Spleen (tissue), 7 donors: ENCODE measurements around the gene PXDN.

Experiments
- POLR2A ChIP-seq, 3 donors: fragments of 450-650 bp; IDR thresholded peaks; one replicate each; pipeline ENCODE4 v1.5.1; 2017; ENCODE audit warnings: antibody characterized with exemption in 3 of 3, mild to moderate bottlenecking in 1 of 3
- POLR2AphosphoS5 ChIP-seq, 3 donors: sonication (generic); formaldehyde crosslinking; IDR thresholded peaks; one replicate each; pipeline ENCODE4 v1.5.1; 2017; ENCODE audit warnings: antibody characterized with exemption in 3 of 3
- TF ChIP-seq, protein P1 (sequence below), 11 experiments: fragments of 200-600 bp in 7 of 11; fragments of 450-650 bp in 4 of 11; sonication (generic) in 4 of 11; IDR thresholded peaks in 8 of 11; conservative IDR thresholded peaks in 3 of 11; 1 replicate in 7 of 11; 2 replicates in 4 of 11; pipeline versions ENCODE4 v1.4.0 to v1.8.0; 2016 to 2021; ENCODE audit warnings: antibody characterized with exemption in 11 of 11, inconsistent platforms in 4 of 11, mild to moderate bottlenecking in 1 of 11
- donor health status: DM: no; HTN: no; CAD: no; lungs with moderate emphysema.
- donor health status: DM: no; HTN: no; CAD: no.
- donor health status: DM: no; HTN: no; CAD: no.

DNA sequence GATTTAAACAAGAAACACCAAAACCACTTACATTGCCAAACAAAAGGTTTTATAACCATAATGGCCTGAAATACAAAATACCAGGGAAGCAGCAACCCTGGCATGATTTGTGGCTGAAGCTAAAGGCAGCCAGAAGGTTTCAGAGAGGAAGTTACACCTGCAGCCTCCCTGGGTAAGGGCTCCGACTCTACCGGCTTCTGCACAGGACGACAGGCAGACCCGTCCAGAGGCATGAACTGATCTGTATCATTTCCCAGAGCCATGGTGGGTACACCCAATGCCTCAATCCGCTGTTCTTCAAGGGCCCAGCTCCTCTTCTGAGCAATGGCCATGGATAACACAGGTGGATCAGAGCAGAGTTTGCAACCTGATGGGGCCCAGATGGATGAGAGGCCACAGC is 71.6 kb downstream of the PXDN start:
- no peak for TF ChIP-seq POLR2AphosphoS5 (IDR thresholded peaks at IDR 0.05)
- TF ChIP-seq, protein P1, sequence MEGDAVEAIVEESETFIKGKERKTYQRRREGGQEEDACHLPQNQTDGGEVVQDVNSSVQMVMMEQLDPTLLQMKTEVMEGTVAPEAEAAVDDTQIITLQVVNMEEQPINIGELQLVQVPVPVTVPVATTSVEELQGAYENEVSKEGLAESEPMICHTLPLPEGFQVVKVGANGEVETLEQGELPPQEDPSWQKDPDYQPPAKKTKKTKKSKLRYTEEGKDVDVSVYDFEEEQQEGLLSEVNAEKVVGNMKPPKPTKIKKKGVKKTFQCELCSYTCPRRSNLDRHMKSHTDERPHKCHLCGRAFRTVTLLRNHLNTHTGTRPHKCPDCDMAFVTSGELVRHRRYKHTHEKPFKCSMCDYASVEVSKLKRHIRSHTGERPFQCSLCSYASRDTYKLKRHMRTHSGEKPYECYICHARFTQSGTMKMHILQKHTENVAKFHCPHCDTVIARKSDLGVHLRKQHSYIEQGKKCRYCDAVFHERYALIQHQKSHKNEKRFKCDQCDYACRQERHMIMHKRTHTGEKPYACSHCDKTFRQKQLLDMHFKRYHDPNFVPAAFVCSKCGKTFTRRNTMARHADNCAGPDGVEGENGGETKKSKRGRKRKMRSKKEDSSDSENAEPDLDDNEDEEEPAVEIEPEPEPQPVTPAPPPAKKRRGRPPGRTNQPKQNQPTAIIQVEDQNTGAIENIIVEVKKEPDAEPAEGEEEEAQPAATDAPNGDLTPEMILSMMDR (IDR thresholded peaks at IDR 0.05 in 8 of 11, conservative IDR thresholded peaks at IDR 0.05 in 3 of 11): no peak
- TF ChIP-seq POLR2A (IDR thresholded peaks at IDR 0.05): no peak
